ENCODE data around the gene RAB25. TPM values are rescaled to one million over a fixed set of nuclear protein-coding genes. Genes with fewer than 3 reads are reported as not detected.

Gene RAB25
- total RNA-seq, 2 experiments from 2014 or later = not detected

GRCh38 chr1:156110252-156110651 is 49.3 kb downstream of the RAB25 start:
- no peak for TF ChIP-seq EZH2phosphoT487 (IDR thresholded peaks at IDR 0.05; ENCODE audit: borderline replicate concordance, low read depth, low read length)
- TF ChIP-seq CTCF (conservative IDR thresholded peaks at IDR 0.05; ENCODE audit: low read length) = no peak
- no peaks in the 10 kb centered on the region for H3K9me3 ChIP-seq (ENCODE audit: low read length)
- no peak for DNase-seq (ENCODE audit: low spot score)
- ChIA-PET POLR2A (no interaction called here), CTCF (ENCODE audit: unreplicated experiment) (no interaction called here)
- no peaks in the 10 kb centered on the region for H3K9me2 ChIP-seq (ENCODE audit: insufficient read depth, low read length)
- peaks cover 11% of the 10 kb centered on the region for H3K4me1 ChIP-seq (ENCODE audit: insufficient read depth, low read length, poor library complexity, severe bottlenecking)
- no peak overlapping the region for H3K4me3 ChIP-seq (ENCODE audit: low read depth, low read length, poor library complexity, severe bottlenecking)
- H3K79me2 ChIP-seq (ENCODE audit: insufficient read depth, low read depth, low read length) = no peaks in the 10 kb centered on the region
- H3K27ac ChIP-seq (ENCODE audit: low read depth, low read length, poor library complexity, severe bottlenecking) = no peak overlapping the region
- H4K20me1 ChIP-seq (ENCODE audit: insufficient read depth, low read length) = no peaks in the 10 kb centered on the region
- H3K36me3 ChIP-seq (ENCODE audit: insufficient read depth, low read length) = no peaks in the 10 kb centered on the region
- intact Hi-C loops (cut with micrococcal nuclease; ENCODE audit: unreplicated experiment) = no loop called here
- no TSS peak for BruUV-seq (replicated peaks)
- H2AFZ ChIP-seq (ENCODE audit: low read length) = no peak overlapping the region
- no peak overlapping the region for H3K4me2 ChIP-seq (ENCODE audit: low read length)

GRCh38 chr1:156111355-156111962 is 50.5 kb downstream of the RAB25 start:
- ChIA-PET CTCF (ENCODE audit: unreplicated experiment) (no interaction called here), POLR2A (no interaction called here)
- Histone ChIP-seq H4K20me1 (ENCODE audit: insufficient read depth, low read length) (no peaks in the 10 kb centered on the region), H3K9me3 (ENCODE audit: low read length) (no peaks in the 10 kb centered on the region), H3K4me3 (ENCODE audit: low read depth, low read length, poor library complexity, severe bottlenecking) (no peak overlapping the region), H3K36me3 (ENCODE audit: insufficient read depth, low read length) (no peaks in the 10 kb centered on the region), H3K79me2 (ENCODE audit: insufficient read depth, low read depth, low read length) (no peaks in the 10 kb centered on the region), H3K27ac (ENCODE audit: low read depth, low read length, poor library complexity, severe bottlenecking) (no peak overlapping the region), H3K4me2 (ENCODE audit: low read length) (no peak overlapping the region), H3K9me2 (ENCODE audit: insufficient read depth, low read length) (no peaks in the 10 kb centered on the region), H2AFZ (ENCODE audit: low read length) (no peak overlapping the region), H3K4me1 (ENCODE audit: insufficient read depth, low read length, poor library complexity, severe bottlenecking) (peaks cover 5% of the 10 kb centered on the region)
- DNase-seq (ENCODE audit: low spot score) = no peak
- BruUV-seq (replicated peaks) = no TSS peak
- intact Hi-C loops (cut with micrococcal nuclease; ENCODE audit: unreplicated experiment) = no loop called here
- TF ChIP-seq EZH2phosphoT487 (IDR thresholded peaks at IDR 0.05; ENCODE audit: borderline replicate concordance, low read depth, low read length) (no peak), CTCF (conservative IDR thresholded peaks at IDR 0.05; ENCODE audit: low read length) (no peak)

- POLR2A ChIA-PET = no interaction called here
- no peaks in the 10 kb centered on the region for H3K9me2 ChIP-seq (ENCODE audit: insufficient read depth, low read length)
- no peak for DNase-seq (ENCODE audit: low spot score)
- no peak overlapping the region for H3K27ac ChIP-seq (ENCODE audit: low read depth, low read length, poor library complexity, severe bottlenecking)
- no peaks in the 10 kb centered on the region for H3K9me3 ChIP-seq (ENCODE audit: low read length)
- no peak overlapping the region for H3K4me3 ChIP-seq (ENCODE audit: low read depth, low read length, poor library complexity, severe bottlenecking)
- no peaks in the 10 kb centered on the region for H4K20me1 ChIP-seq (ENCODE audit: insufficient read depth, low read length)
- H3K4me1 ChIP-seq (ENCODE audit: insufficient read depth, low read length, poor library complexity, severe bottlenecking) = no peaks in the 10 kb centered on the region
- CTCF ChIA-PET (ENCODE audit: unreplicated experiment) = no interaction called here
- no peaks in the 10 kb centered on the region for H3K36me3 ChIP-seq (ENCODE audit: insufficient read depth, low read length)
- no peak for TF ChIP-seq CTCF (conservative IDR thresholded peaks at IDR 0.05; ENCODE audit: low read length)
- no peak for TF ChIP-seq EZH2phosphoT487 (IDR thresholded peaks at IDR 0.05; ENCODE audit: borderline replicate concordance, low read depth, low read length)
- no peak overlapping the region for H3K4me2 ChIP-seq (ENCODE audit: low read length)
- BruUV-seq (replicated peaks) = no TSS peak
- H3K79me2 ChIP-seq (ENCODE audit: insufficient read depth, low read depth, low read length) = no peaks in the 10 kb centered on the region
- H2AFZ ChIP-seq (ENCODE audit: low read length) = no peak overlapping the region
- intact Hi-C loops (cut with micrococcal nuclease; ENCODE audit: unreplicated experiment) = no loop called here
These were observed 51.5 kb downstream of the RAB25 start for GRCh38 chr1:156112276-156113137.
